Memory B cell (primary cell): ENCODE measurements around the gene GFOD1.
"Not testable (repeated sequence)": the region's sequence is repeated elsewhere in the genome, so short reads cannot be mapped to it uniquely, and the experiment has no call there.

Source experiments
- ATAC-seq: fragments of 150-1000 bp; cut with Tn5 transposase; 2 replicates; pipeline ENCODE4 v1.10.0; 2021; ENCODE audit warnings: low read depth, mild to moderate bottlenecking, moderate library complexity
- DNase-seq, 2 donors: peaks; one replicate each; pipeline ENCODE4 v3.0.0; 2022; ENCODE audit warnings: low spot score in 2 of 2
- H3K27ac Mint-ChIP-seq: one replicate; pipeline ENCODE4 v1.8.0; 2022; ENCODE audit warnings: mild to moderate bottlenecking, moderate library complexity, mixed read lengths
- H3K27me3 Mint-ChIP-seq: one replicate; pipeline ENCODE4 v1.8.0; 2022; ENCODE audit warnings: mixed read lengths
- H3K36me3 Mint-ChIP-seq: one replicate; pipeline ENCODE4 v1.8.0; 2022; ENCODE audit warnings: mild to moderate bottlenecking, mixed read lengths
- H3K4me1 Mint-ChIP-seq: one replicate; pipeline ENCODE4 v1.8.0; 2022; ENCODE audit warnings: mixed read lengths
- H3K4me3 Mint-ChIP-seq: one replicate; pipeline ENCODE4 v1.8.0; 2022; ENCODE audit warnings: mild to moderate bottlenecking, moderate library complexity, mixed read lengths
- H3K9me3 Mint-ChIP-seq: one replicate; pipeline ENCODE4 v1.8.0; 2022; ENCODE audit warnings: mixed read lengths

The GFOD1 gene

DNA sequence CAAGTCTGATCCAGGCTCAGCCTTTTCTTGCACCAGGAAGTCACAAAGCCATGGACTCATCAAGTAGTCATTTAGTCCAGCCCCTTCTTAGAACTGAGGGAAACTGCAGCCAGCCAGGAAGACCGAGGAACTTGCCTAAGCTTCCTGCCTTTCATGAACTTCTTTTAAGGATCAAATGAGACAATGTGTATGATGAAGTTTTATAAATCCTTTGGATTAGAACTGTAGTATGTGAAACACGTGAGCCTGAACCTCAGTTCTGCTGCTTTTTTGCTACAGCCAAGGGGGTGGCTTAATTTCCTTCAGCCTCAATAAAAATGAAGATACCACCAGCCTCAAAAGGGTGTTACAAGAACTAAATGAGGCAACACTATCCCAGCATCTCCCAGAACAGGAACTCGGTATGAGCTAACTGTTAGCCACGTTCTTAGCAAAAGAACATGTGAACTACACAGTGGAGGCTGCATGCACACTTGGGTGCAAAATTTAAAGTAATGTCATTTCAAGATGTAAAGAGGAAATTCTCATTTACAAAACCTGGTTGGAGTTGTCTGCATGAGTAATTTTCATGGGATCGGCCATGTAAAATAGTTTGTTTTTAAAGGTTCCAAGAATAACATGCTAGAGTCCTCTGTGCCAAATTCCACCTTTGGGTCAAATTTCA lies 83.0 kb downstream of the GFOD1 start:
- Mint-ChIP-seq H3K9me3 (no peaks in the 10 kb centered on the region), H3K36me3 (peaks cover 6% of the 10 kb centered on the region), H3K27me3 (no peaks in the 10 kb centered on the region), H3K4me1 (peaks cover 21% of the 10 kb centered on the region), H3K4me3 (no peak overlapping the region), H3K27ac (no peak overlapping the region)
- no peak for DNase-seq
- no peak for ATAC-seq

DNA sequence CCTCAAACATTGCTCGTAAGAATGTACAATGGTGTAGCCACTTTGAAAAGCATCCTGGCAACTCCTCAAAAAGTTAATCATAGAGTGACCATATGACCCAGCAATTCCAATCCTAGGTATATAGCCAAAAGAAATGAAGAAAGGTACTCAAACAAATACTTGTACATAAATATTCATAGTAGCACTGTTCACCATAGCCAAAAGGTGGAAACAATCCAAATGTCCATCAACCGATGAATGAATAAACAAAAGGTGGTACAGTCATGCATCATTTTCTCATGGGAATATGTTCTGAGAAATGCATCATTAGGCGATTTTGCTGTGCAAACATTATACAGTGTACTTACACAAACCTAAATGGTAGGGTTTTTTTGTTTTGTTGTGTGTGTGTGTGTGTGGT lies 84.7 kb downstream of the GFOD1 start:
- no peak for ATAC-seq
- H3K4me1 Mint-ChIP-seq, result peaks cover 17% of the 10 kb centered on the region
- no peak overlapping the region for H3K27ac Mint-ChIP-seq

DNA sequence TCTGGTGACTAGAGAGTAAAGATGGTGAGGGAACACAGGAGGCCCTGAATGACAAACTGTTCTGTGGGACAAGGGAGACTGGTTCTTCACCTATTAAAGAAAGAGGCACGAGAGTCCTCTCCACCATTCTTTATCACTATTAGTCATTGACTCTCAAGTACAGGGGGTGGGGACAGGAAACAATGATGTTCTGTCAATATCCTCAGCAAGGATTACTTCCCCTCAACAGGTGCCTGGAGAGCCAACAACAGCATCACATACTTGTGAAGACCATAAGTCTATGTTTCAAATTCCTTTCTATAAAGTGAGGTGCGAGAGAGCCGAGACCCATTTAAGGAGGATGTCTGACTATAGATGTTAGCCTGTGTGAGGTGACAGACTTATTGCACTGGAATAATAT lies 86.6 kb downstream of the GFOD1 start:
- peak overlapping the region; percentile 80 for H3K27ac Mint-ChIP-seq

More for the DNA sequence above, 84.7 kb downstream of the GFOD1 start:
- no peak overlapping the region for H3K4me3 Mint-ChIP-seq
- no peaks in the 10 kb centered on the region for H3K27me3 Mint-ChIP-seq
- no peaks in the 10 kb centered on the region for H3K9me3 Mint-ChIP-seq
- DNase-seq, result no peak
- peaks cover 5% of the 10 kb centered on the region for H3K36me3 Mint-ChIP-seq

GRCh38 chr6:13398421-13398994 lies 88.9 kb downstream of the GFOD1 start:
- Mint-ChIP-seq H3K27ac (peak overlapping the region; percentile 94), H3K9me3 (no peaks in the 10 kb centered on the region), H3K4me3 (no peak overlapping the region), H3K27me3 (no peaks in the 10 kb centered on the region), H3K36me3 (no peaks in the 10 kb centered on the region), H3K4me1 (peaks cover 36% of the 10 kb centered on the region)
- DNase-seq, result no peak
- no peak for ATAC-seq

More for the DNA sequence above, 86.6 kb downstream of the GFOD1 start:
- H3K9me3 Mint-ChIP-seq, result no peaks in the 10 kb centered on the region
- DNase-seq (no peak), ATAC-seq (peak; percentile 49)
- no peaks in the 10 kb centered on the region for H3K27me3 Mint-ChIP-seq
- peaks cover 30% of the 10 kb centered on the region for H3K4me1 Mint-ChIP-seq
- H3K36me3 Mint-ChIP-seq, result peaks cover 2% of the 10 kb centered on the region
- no peak overlapping the region for H3K4me3 Mint-ChIP-seq

GRCh38 chr6:13398069-13398381 lies 89.4 kb downstream of the GFOD1 start:
- peak overlapping the region; percentile 94 for H3K27ac Mint-ChIP-seq
- H3K27me3 Mint-ChIP-seq, result no peaks in the 10 kb centered on the region
- no peaks in the 10 kb centered on the region for H3K9me3 Mint-ChIP-seq
- no peaks in the 10 kb centered on the region for H3K36me3 Mint-ChIP-seq
- H3K4me1 Mint-ChIP-seq, result peaks cover 36% of the 10 kb centered on the region
- no peak for DNase-seq
- H3K4me3 Mint-ChIP-seq, result no peak overlapping the region
- ATAC-seq, result no peak

GRCh38 chr6:13397359-13398068 lies 89.9 kb downstream of the GFOD1 start:
- ATAC-seq (peak; percentile 73), DNase-seq (peak; percentile 45 to 56)
- Mint-ChIP-seq H3K4me1 (peaks cover 36% of the 10 kb centered on the region), H3K36me3 (peaks cover under 1% of the 10 kb centered on the region), H3K27ac (peak overlapping the region; percentile 94), H3K9me3 (no peaks in the 10 kb centered on the region), H3K27me3 (no peaks in the 10 kb centered on the region), H3K4me3 (peak overlapping the region; percentile 51)

GRCh38 chr6:13396241-13396792 lies 91.1 kb downstream of the GFOD1 start:
- Mint-ChIP-seq H3K27me3 (no peaks in the 10 kb centered on the region), H3K36me3 (peaks cover 2% of the 10 kb centered on the region), H3K4me1 (peaks cover 38% of the 10 kb centered on the region), H3K4me3 (peak overlapping the region; percentile 51), H3K9me3 (no peaks in the 10 kb centered on the region), H3K27ac (peak overlapping the region; percentile 94)
- DNase-seq (no peak), ATAC-seq (no peak)

DNA sequence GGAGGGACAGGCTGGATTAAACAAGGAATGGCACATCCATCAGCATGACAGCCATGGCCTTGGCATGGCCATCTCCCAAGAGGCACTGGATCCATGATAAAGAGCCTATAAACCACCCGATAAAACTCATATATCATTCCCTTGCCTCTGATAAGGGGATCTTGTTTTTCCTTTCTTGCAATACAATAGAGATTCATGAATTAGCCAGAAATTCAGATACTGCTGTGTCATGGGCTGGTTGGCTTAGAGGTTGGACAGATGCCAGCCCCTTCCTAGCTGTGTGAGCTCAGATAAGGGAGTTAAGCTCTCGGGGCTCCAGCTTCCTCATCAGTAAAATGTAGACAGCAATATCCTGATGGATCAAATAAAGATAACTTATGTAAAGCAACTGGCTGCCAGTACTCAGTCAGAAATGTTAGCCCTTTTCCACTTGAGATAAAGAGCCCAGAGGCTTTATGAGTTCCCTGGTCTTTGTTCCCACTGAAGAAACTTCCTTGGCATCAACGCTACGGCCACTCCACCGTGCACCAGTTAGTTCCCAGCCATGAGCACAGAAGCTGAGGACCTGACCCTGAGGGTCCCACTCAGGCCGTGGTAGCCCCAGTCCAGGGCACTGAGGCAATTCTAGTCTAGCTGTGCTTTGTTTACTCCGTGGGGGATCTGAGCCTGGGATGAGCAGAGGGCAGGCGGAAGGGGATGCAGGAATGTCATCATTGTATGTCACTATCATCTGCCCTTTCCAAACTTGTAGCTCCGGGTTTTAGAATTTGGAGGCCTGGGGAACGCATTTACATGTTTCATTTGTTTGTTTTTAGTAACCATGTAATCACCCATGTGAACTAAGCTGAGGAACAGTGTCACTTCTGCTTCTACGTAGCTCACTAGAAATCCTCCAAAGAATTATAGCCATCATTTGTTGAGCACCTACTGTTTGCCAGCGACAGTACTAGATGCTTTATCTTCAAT lies 91.8 kb downstream of the GFOD1 start:
- peaks cover 2% of the 10 kb centered on the region for H3K36me3 Mint-ChIP-seq
- ATAC-seq, result peak; percentile 75
- peak; percentile 19 to 45 for DNase-seq
- no peaks in the 10 kb centered on the region for H3K9me3 Mint-ChIP-seq
- no peaks in the 10 kb centered on the region for H3K27me3 Mint-ChIP-seq
- H3K27ac Mint-ChIP-seq, result peak overlapping the region; percentile 94
- peaks cover 35% of the 10 kb centered on the region for H3K4me1 Mint-ChIP-seq
- peak overlapping the region; percentile 33 for H3K4me3 Mint-ChIP-seq

- Mint-ChIP-seq H3K4me3 (no peak overlapping the region), H3K4me1 (peaks cover 38% of the 10 kb centered on the region), H3K27me3 (no peaks in the 10 kb centered on the region), H3K27ac (no peak overlapping the region), H3K9me3 (no peaks in the 10 kb centered on the region), H3K36me3 (peaks cover 4% of the 10 kb centered on the region)
- no peak for DNase-seq
- ATAC-seq, result no peak
Measured at GRCh38 chr6:13392462-13392861, 94.9 kb downstream of the GFOD1 start.

GRCh38 chr6:13391537-13391936 lies 95.9 kb downstream of the GFOD1 start:
- peaks cover 5% of the 10 kb centered on the region for H3K36me3 Mint-ChIP-seq
- H3K27ac Mint-ChIP-seq, result no peak overlapping the region
- H3K4me3 Mint-ChIP-seq, result no peak overlapping the region
- H3K27me3 Mint-ChIP-seq, result no peaks in the 10 kb centered on the region
- H3K4me1 Mint-ChIP-seq, result peaks cover 34% of the 10 kb centered on the region
- ATAC-seq (no peak), DNase-seq (no peak)
- no peaks in the 10 kb centered on the region for H3K9me3 Mint-ChIP-seq

DNA sequence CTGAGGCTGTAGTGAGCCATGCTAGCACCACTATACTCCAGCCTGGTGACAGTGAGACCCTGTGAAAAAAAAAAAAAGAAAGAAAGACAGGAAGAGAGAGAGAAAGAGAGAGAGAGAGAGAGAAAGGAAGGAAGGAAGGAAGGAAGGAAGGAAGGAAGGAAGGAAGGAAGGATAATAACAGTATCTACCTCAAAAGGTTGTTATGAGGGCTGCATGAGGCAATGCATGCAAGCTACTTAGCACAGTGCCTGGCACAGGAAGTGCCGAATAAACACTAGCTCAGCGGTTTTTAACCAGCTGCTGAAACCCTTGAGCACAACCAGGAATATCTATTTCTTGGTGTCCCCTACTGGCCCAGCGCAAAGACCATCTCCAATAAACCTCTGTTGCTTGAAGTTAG lies 96.7 kb downstream of the GFOD1 start:
- H3K27ac Mint-ChIP-seq, result peak overlapping the region; percentile 60
- H3K4me1 Mint-ChIP-seq, result peaks cover 29% of the 10 kb centered on the region
- peaks cover 6% of the 10 kb centered on the region for H3K36me3 Mint-ChIP-seq
- H3K9me3 Mint-ChIP-seq, result no peaks in the 10 kb centered on the region
- DNase-seq (no peak), ATAC-seq (no peak)
- H3K27me3 Mint-ChIP-seq, result no peaks in the 10 kb centered on the region
- H3K4me3 Mint-ChIP-seq, result no peak overlapping the region

- H3K36me3 Mint-ChIP-seq, H3K27me3 Mint-ChIP-seq, H3K27ac Mint-ChIP-seq: not testable (repeated sequence)
Measured at GRCh38 chr6:13389237-13389636, 98.2 kb downstream of the GFOD1 start.

GRCh38 chr6:13388769-13389168 lies 98.6 kb downstream of the GFOD1 start:
- H3K27ac Mint-ChIP-seq, result peak overlapping the region; percentile 14
- H3K27me3 Mint-ChIP-seq, H3K36me3 Mint-ChIP-seq, H3K4me3 Mint-ChIP-seq, H3K9me3 Mint-ChIP-seq, ATAC-seq, DNase-seq: not testable (repeated sequence)
- H3K4me1 Mint-ChIP-seq, result peaks cover 31% of the 10 kb centered on the region

More at GRCh38 chr6:13389237-13389636, 98.2 kb downstream of the GFOD1 start:
- H3K4me1 Mint-ChIP-seq, result peaks cover 32% of the 10 kb centered on the region
- not testable (repeated sequence) for DNase-seq, ATAC-seq, H3K4me3 Mint-ChIP-seq, H3K9me3 Mint-ChIP-seq
